SU-DHL-6 (cell line): ENCODE results near the gene AKT3.

ENCODE experiments used
- EZH2phosphoT487 ChIP-seq: fragments of 200-600 bp; sonication (generic), shearing (Covaris generic); conservative IDR thresholded peaks from 2 replicates; pipeline ENCODE4 v1.6.1; 2018; ENCODE audit warnings: mild to moderate bottlenecking, antibody characterized with exemption, low read length, moderate library complexity, mixed read lengths
- TF ChIP-seq, protein P1 (sequence below): fragments of 200-600 bp; sonication (generic); IDR thresholded peaks from one replicate; pipeline ENCODE4 v1.5.1; 2017; ENCODE audit warnings: antibody characterized with exemption, mild to moderate bottlenecking, low read length, moderate library complexity; ENCODE audit not compliant: insufficient read depth, poor library complexity, severe bottlenecking

- TF ChIP-seq, protein P1, sequence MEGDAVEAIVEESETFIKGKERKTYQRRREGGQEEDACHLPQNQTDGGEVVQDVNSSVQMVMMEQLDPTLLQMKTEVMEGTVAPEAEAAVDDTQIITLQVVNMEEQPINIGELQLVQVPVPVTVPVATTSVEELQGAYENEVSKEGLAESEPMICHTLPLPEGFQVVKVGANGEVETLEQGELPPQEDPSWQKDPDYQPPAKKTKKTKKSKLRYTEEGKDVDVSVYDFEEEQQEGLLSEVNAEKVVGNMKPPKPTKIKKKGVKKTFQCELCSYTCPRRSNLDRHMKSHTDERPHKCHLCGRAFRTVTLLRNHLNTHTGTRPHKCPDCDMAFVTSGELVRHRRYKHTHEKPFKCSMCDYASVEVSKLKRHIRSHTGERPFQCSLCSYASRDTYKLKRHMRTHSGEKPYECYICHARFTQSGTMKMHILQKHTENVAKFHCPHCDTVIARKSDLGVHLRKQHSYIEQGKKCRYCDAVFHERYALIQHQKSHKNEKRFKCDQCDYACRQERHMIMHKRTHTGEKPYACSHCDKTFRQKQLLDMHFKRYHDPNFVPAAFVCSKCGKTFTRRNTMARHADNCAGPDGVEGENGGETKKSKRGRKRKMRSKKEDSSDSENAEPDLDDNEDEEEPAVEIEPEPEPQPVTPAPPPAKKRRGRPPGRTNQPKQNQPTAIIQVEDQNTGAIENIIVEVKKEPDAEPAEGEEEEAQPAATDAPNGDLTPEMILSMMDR, result no peak
- no peak for TF ChIP-seq EZH2phosphoT487
Observed at GRCh38 chr1:243465738-243466137, 384.3 kb downstream of the AKT3 start.
